ENCODE results near the gene FOXJ2. TPM values are rescaled to one million over a fixed set of nuclear protein-coding genes. Genes with fewer than 3 reads are reported as not detected.
"Not testable (repeated sequence)": the region's sequence is repeated elsewhere in the genome, so short reads cannot be mapped to it uniquely, and the experiment has no call there.

Gene FOXJ2
- total RNA-seq, 2 experiments from 2014 or later = 16.9 to 17.1 TPM

- Mint-ChIP-seq H3K4me3 (no peak overlapping the region), H3K27me3 (ENCODE audit: low read depth) (peaks cover 3% of the 10 kb centered on the region), H3K27ac (no peak overlapping the region), H3K4me1 (ENCODE audit: low read depth) (peaks cover 37% of the 10 kb centered on the region), H3K9me3 (ENCODE audit: insufficient read depth) (no peaks in the 10 kb centered on the region), H3K36me3 (ENCODE audit: low read depth) (no peaks in the 10 kb centered on the region)
- ATAC-seq = no peak
- ChIA-PET CTCF (interaction anchor here (1.2 to 2.9 kb wide), 4 partner anchors 9 to 23 kb away, joined by 3 to 14 read pairs (median 6); no protein-coding TSS in a partner anchor), POLR2A (no interaction called here)
- DNase-seq = no peak
Observed at GRCh38 chr12:8069582-8069981, 37.1 kb downstream of the FOXJ2 start.

GRCh38 chr12:8071820-8072219 lies 39.3 kb downstream of the FOXJ2 start:
- CTCF ChIA-PET = interaction anchor here (1.2 to 2.9 kb wide), 2 partner anchors 26 to 38 kb away, joined by 3 to 14 read pairs; no protein-coding TSS in a partner anchor
- not testable (repeated sequence) for H3K9me3 Mint-ChIP-seq (ENCODE audit: insufficient read depth)

GRCh38 chr12:8075935-8076334 lies 43.4 kb downstream of the FOXJ2 start:
- CTCF ChIA-PET = interaction anchor here (1.0 to 8.1 kb wide), 6 partner anchors 8 to 69 kb away, joined by 3 to 235 read pairs (median 4); partner anchors contain the start of gene C3AR1
- H3K4me3 Mint-ChIP-seq = no peak overlapping the region
- no peak for DNase-seq
- H3K27me3 Mint-ChIP-seq (ENCODE audit: low read depth) = peaks cover 3% of the 10 kb centered on the region
- H3K4me1 Mint-ChIP-seq (ENCODE audit: low read depth) = peaks cover 25% of the 10 kb centered on the region
- POLR2A ChIA-PET = no interaction called here
- no peak for ATAC-seq
- H3K36me3 Mint-ChIP-seq (ENCODE audit: low read depth) = no peaks in the 10 kb centered on the region
- H3K9me3 Mint-ChIP-seq (ENCODE audit: insufficient read depth) = no peaks in the 10 kb centered on the region
- no peak overlapping the region for H3K27ac Mint-ChIP-seq

More at GRCh38 chr12:8071820-8072219, 39.3 kb downstream of the FOXJ2 start:
- DNase-seq; H3K36me3 Mint-ChIP-seq (ENCODE audit: low read depth); H3K27me3 Mint-ChIP-seq (ENCODE audit: low read depth); H3K4me3 Mint-ChIP-seq; H3K27ac Mint-ChIP-seq; ATAC-seq; POLR2A ChIA-PET: not testable (repeated sequence)
- peaks cover 20% of the 10 kb centered on the region for H3K4me1 Mint-ChIP-seq (ENCODE audit: low read depth)

GRCh38 chr12:8076366-8076765 lies 43.9 kb downstream of the FOXJ2 start:
- Mint-ChIP-seq H3K9me3 (ENCODE audit: insufficient read depth) (no peaks in the 10 kb centered on the region), H3K4me1 (ENCODE audit: low read depth) (peaks cover 29% of the 10 kb centered on the region), H3K4me3 (no peak overlapping the region), H3K27me3 (ENCODE audit: low read depth) (peaks cover 3% of the 10 kb centered on the region), H3K27ac (no peak overlapping the region), H3K36me3 (ENCODE audit: low read depth) (no peaks in the 10 kb centered on the region)
- ChIA-PET CTCF (interaction anchor here (1.0 to 8.1 kb wide), 9 partner anchors 9 to 143 kb away, joined by 3 to 235 read pairs (median 7); partner anchors contain the start of gene C3AR1), POLR2A (interaction anchor here (1.2 kb wide), 1 partner anchor 38 kb away, joined by 6 read pairs; no protein-coding TSS in a partner anchor)
- no peak for ATAC-seq
- DNase-seq = no peak

- Mint-ChIP-seq H3K27ac (no peak overlapping the region), H3K27me3 (ENCODE audit: low read depth) (no peaks in the 10 kb centered on the region), H3K9me3 (ENCODE audit: insufficient read depth) (no peaks in the 10 kb centered on the region), H3K36me3 (ENCODE audit: low read depth) (peaks cover under 1% of the 10 kb centered on the region), H3K4me3 (no peak overlapping the region), H3K4me1 (ENCODE audit: low read depth) (peaks cover 29% of the 10 kb centered on the region)
- POLR2A ChIA-PET = interaction anchor here (1.2 kb wide), 1 partner anchor 38 kb away, joined by 6 read pairs; no protein-coding TSS in a partner anchor
- CTCF ChIA-PET = interaction anchor here (1.0 to 8.1 kb wide), 11 partner anchors 11 to 144 kb away, joined by 3 to 235 read pairs (median 7); partner anchors contain the start of gene C3AR1
- DNase-seq = no peak
- no peak for ATAC-seq
Observed at GRCh38 chr12:8077207-8077606, 44.7 kb downstream of the FOXJ2 start.

GRCh38 chr12:8078398-8078797 lies 45.9 kb downstream of the FOXJ2 start:
- ChIA-PET CTCF (interaction anchor here (0.6 to 8.1 kb wide), 30 partner anchors 8 to 436 kb away, joined by 3 to 235 read pairs (median 6); partner anchors contain the start of genes C3AR1 and FOXJ2), POLR2A (interaction anchor here (0.8 to 1.4 kb wide), 8 partner anchors 12 to 143 kb away, joined by 3 to 7 read pairs (median 4); partner anchors contain the start of genes C3AR1 and SLC2A3)
- peaks cover 31% of the 10 kb centered on the region for H3K4me1 Mint-ChIP-seq (ENCODE audit: low read depth)
- H3K27me3 Mint-ChIP-seq (ENCODE audit: low read depth) = no peaks in the 10 kb centered on the region
- H3K27ac Mint-ChIP-seq = no peak overlapping the region
- ATAC-seq (no peak), DNase-seq (peak; percentile 72)
- no peak overlapping the region for H3K4me3 Mint-ChIP-seq
- H3K9me3 Mint-ChIP-seq (ENCODE audit: insufficient read depth) = no peaks in the 10 kb centered on the region
- peaks cover 8% of the 10 kb centered on the region for H3K36me3 Mint-ChIP-seq (ENCODE audit: low read depth)

GRCh38 chr12:8078916-8079315 lies 46.4 kb downstream of the FOXJ2 start:
- Mint-ChIP-seq H3K4me1 (ENCODE audit: low read depth) (peaks cover 37% of the 10 kb centered on the region), H3K27ac (no peak overlapping the region), H3K27me3 (ENCODE audit: low read depth) (no peaks in the 10 kb centered on the region), H3K36me3 (ENCODE audit: low read depth) (peaks cover 9% of the 10 kb centered on the region), H3K4me3 (no peak overlapping the region), H3K9me3 (ENCODE audit: insufficient read depth) (no peaks in the 10 kb centered on the region)
- no peak for DNase-seq
- ATAC-seq = no peak
- ChIA-PET POLR2A (interaction anchor here (0.8 to 1.4 kb wide), 6 partner anchors 12 to 118 kb away, joined by 3 to 7 read pairs (median 4); partner anchors contain the start of gene C3AR1), CTCF (interaction anchor here (0.6 to 8.1 kb wide), 24 partner anchors 9 to 246 kb away, joined by 3 to 235 read pairs (median 7); partner anchors contain the start of genes C3AR1 and FOXJ2)

- Mint-ChIP-seq H3K4me3 (peak overlapping the region; percentile 0), H3K36me3 (ENCODE audit: low read depth) (peaks cover 18% of the 10 kb centered on the region), H3K27ac (peak overlapping the region; percentile 54), H3K27me3 (ENCODE audit: low read depth) (no peaks in the 10 kb centered on the region), H3K9me3 (ENCODE audit: insufficient read depth) (no peaks in the 10 kb centered on the region), H3K4me1 (ENCODE audit: low read depth) (peaks cover 47% of the 10 kb centered on the region)
- ChIA-PET CTCF (interaction anchor here (1.0 to 8.1 kb wide), 3 partner anchors 10 to 147 kb away, joined by 3 to 235 read pairs (median 4); no protein-coding TSS in a partner anchor), POLR2A (no interaction called here)
- DNase-seq (no peak), ATAC-seq (no peak)
Observed at GRCh38 chr12:8080120-8080519, 47.6 kb downstream of the FOXJ2 start.

- Mint-ChIP-seq H3K4me3 (peak overlapping the region; percentile 95), H3K27me3 (ENCODE audit: low read depth) (no peaks in the 10 kb centered on the region), H3K27ac (peak overlapping the region; percentile 97), H3K9me3 (ENCODE audit: insufficient read depth) (no peaks in the 10 kb centered on the region), H3K36me3 (ENCODE audit: low read depth) (peaks cover 25% of the 10 kb centered on the region), H3K4me1 (ENCODE audit: low read depth) (peaks cover 55% of the 10 kb centered on the region)
- CTCF ChIA-PET = interaction anchor here (1.0 to 1.2 kb wide), 3 partner anchors 12 to 36 kb away, joined by 4 to 5 read pairs (median 4); partner anchors contain the start of gene C3AR1
- DNase-seq = peak; percentile 57
- POLR2A ChIA-PET = interaction anchor here (0.6 to 1.2 kb wide), 7 partner anchors 8 to 146 kb away, joined by 3 to 5 read pairs (median 3); partner anchors contain the start of gene C3AR1
- ATAC-seq = peak; percentile 22
Observed at GRCh38 chr12:8081251-8081920, 48.9 kb downstream of the FOXJ2 start.

GRCh38 chr12:8082808-8083100 lies 50.2 kb downstream of the FOXJ2 start:
- Mint-ChIP-seq H3K4me1 (ENCODE audit: low read depth) (peaks cover 65% of the 10 kb centered on the region), H3K36me3 (ENCODE audit: low read depth) (peaks cover 30% of the 10 kb centered on the region), H3K27me3 (ENCODE audit: low read depth) (no peaks in the 10 kb centered on the region), H3K27ac (peak overlapping the region; percentile 97), H3K9me3 (ENCODE audit: insufficient read depth) (no peaks in the 10 kb centered on the region), H3K4me3 (peak overlapping the region; percentile 95)
- ChIA-PET POLR2A (interaction anchor here (0.8 to 2.4 kb wide), 3 partner anchors 51 to 216 kb away, joined by 5 to 8 read pairs (median 6); partner anchors contain the start of gene FOXJ2), CTCF (interaction anchor here (1.1 to 1.2 kb wide), 2 partner anchors 28 to 37 kb away, joined by 3 read pairs; no protein-coding TSS in a partner anchor)
- DNase-seq = peak; percentile 28
- ATAC-seq = no peak

- H3K9me3 Mint-ChIP-seq (ENCODE audit: insufficient read depth); CTCF ChIA-PET; ATAC-seq; H3K27me3 Mint-ChIP-seq (ENCODE audit: low read depth): not testable (repeated sequence)
- peak; percentile 38 for DNase-seq
- peak overlapping the region; percentile 55 for H3K27ac Mint-ChIP-seq
- POLR2A ChIA-PET = interaction anchor here (0.7 to 2.4 kb wide), 2 partner anchors 57 to 59 kb away, joined by 3 to 5 read pairs; no protein-coding TSS in a partner anchor
- H3K4me1 Mint-ChIP-seq (ENCODE audit: low read depth) = peaks cover 68% of the 10 kb centered on the region
- H3K36me3 Mint-ChIP-seq (ENCODE audit: low read depth) = peaks cover 35% of the 10 kb centered on the region
- peak overlapping the region; percentile 95 for H3K4me3 Mint-ChIP-seq
Observed at GRCh38 chr12:8084351-8084750, 51.8 kb downstream of the FOXJ2 start.

Measured in activated CD8-positive, alpha-beta T cell treated with anti-CD3 and anti-CD28 coated beads, Interleukin-2, amount 10 ng/mL, durations not matched to agents 7 days and 5 days (primary cell).